HG02798 (cell line): ENCODE measurements around the gene SMG5.

ENCODE experiments used
- ATAC-seq: cut with Tn5 transposase; IDR thresholded peaks from one replicate; pipeline ENCODE4 v1.9.1; 2021; ENCODE audit warnings: mild to moderate bottlenecking; ENCODE audit not compliant: unreplicated experiment, poor library complexity

SMG5 gene

GRCh38 chr1:156246241-156246780 is 36.3 kb downstream of the SMG5 start:
- ATAC-seq = no peak

DNA sequence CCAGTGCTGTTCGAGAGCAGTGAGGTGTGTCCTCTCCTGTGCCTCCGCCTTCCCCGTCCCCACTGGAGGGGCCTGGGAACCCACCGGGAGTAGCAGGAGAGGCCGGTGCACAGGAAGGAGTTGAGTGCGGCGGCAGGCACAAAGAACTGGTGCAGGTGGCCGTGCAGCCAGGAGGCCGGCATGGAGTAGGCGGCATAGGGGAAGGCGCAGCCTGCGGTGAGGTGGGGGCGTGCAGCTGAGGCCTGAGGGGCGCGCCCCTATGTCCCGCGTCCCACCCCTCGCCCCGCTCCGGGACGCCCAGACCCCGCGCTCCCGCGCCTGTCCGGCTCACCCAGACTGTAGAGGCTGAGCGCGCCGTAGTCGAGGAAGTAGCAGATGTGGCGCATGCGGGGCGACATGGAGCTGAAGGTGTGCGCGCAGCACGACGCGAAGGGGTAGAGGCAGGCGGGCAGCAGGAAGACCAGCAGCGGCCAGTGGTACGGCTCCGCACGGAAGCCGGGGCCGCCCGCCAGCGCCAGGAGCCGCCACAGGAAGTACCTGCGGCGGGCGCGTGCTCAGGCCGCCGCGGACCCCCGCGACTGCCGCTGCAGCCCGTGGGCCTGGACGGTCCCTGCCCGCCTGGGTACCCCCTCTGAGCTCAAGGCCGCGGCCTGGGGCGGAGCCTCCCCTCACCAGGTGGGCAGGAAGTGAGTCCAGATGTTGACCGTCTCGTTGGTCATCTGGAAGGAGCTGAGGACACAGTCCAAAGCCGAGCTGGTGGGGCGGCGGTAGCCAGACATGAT is 37.0 kb downstream of the SMG5 start:
- ATAC-seq = no peak

DNA sequence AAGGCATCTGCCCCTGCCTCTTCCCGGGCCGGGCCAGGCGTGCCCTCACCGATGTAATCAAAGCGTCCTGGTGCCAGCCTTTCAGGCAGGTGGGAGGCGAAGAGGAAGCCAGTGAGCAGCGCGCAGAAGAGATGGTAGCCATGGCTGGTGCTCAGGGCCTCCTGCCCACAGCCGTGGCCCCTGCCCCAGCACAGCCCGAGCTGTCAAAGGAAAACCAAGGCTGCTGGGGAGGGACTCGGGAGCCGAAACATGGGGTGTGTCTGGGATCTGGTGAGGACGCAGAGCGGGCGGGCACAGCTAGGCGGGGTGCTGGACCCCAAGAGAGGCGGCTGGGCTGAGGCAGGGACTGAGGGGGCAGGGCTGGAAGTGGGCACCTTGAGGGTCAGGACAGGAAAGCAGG is 37.9 kb downstream of the SMG5 start:
- no peak for ATAC-seq

DNA sequence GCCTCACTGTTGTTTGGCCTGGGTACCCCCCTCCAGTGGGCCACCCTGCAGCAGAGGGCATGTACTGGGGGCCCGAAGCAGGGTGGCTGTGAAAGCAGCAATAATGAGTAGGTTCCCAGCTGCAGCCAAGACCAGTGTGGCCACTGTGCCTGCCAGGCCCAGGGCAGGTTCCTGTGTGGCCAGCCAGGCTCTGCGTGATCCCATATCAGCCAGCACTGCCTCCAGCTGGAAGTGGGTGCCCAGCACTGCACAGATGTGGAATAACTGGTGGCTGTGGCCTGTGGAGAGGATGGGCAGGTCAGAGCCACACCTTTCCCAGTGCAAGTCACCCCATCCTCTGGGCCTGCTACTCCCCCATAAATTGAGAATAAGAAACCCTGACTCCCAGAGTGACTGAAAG is 38.5 kb downstream of the SMG5 start:
- no peak for ATAC-seq

- ATAC-seq = no peak
Observed at GRCh38 chr1:156242738-156243137, 39.9 kb downstream of the SMG5 start.

GRCh38 chr1:156241926-156242325 is 40.7 kb downstream of the SMG5 start, which contains the start of gene BGLAP:
TSS of gene BGLAP (plus strand) at chr1:156242184. CDS start at chr1:156242232, 48 bp downstream.
- no peak for ATAC-seq

DNA sequence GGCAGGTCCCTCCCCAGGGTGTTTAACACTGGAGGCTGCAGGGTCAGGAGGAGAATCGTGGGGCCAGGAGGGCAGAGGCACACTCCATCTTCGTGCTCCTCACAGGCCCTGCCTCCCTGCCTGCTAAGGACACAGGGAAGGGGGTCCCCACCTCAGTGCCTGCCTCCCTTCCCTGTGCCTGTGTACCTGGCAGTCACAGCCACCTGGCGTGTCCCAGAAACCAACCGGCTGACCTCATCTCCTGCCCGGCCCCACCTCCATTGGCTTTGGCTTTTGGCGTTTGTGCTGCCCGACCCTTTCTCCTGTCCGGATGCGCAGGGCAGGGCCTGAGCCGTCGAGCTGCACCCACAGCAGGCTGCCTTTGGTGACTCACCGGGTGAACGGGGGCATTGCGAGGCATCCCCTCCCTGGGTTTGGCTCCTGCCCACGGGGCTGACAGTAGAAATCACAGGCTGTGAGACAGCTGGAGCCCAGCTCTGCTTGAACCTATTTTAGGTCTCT is 41.3 kb downstream of the SMG5 start:
- no peak for ATAC-seq

DNA sequence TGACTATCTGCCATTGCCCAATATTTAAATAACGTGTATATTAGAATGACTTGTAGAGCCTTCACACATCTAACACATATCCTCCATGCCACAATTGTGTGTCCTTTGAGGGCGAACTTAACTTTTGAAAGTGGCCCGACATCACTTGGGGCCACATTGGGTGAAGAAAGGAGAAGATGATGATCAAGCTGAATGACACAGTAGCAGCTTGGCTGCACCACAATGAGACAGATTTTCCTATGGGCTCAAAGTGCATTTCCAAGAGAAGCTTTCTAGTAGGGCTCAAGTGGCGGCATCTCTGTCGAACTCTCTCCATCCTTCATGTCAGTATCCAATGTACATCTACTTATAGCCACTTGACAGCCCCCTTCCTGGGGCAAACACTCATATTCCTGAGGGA is 44.4 kb downstream of the SMG5 start:
- ATAC-seq = no peak

DNA sequence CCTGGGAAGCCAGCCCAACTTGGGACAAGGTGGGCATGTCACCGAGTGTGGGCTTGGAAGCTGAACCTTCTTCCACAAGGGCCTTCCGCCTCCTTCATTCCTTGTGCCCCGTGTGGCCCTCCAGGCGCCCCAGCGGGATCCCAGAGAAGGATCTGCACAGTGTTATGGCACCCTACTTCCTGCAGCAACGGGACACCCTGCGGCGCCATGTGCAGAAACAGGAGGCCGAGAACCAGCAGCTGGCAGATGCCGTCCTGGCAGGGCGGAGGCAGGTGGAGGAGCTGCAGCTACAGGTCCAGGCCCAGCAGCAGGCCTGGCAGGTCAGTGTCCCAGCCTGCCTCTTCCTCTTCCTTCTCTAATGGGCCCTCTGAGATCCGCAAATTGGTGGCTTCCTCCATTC is 46.5 kb downstream of the SMG5 start:
- ATAC-seq = no peak

DNA sequence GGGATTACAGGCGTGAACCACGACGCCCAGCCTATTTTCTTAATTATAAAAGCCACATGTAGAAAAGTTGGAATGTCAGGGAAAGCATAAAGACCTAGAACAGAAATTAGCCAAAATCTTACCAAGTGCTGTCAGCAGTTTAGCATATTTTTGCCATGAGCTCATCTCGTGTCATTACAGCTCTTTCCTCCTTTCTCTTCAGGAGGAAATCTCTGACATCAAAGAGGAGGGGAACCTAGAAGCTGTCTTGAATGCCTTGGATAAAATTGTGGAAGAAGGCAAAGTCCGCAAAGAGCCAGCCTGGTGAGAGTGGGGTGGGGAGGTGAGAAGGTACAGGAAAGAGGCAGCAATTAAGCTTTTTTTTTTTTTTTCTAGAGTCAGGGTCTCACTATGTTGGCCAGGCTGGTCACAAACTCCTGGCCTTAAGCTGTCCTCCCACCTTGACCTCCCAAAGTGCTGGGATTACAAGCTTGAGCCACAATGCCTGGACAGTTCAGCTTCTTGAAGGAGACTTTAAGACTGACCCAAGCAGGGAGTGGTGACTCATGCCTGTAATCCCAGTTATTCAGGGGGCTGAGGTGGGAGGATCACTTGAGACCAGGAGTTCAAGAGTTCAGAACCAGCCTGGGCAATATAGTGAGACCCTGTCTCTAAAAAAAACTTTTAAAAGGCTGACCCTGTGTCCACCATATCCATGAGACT is 49.0 kb downstream of the SMG5 start:
- no peak for ATAC-seq

DNA sequence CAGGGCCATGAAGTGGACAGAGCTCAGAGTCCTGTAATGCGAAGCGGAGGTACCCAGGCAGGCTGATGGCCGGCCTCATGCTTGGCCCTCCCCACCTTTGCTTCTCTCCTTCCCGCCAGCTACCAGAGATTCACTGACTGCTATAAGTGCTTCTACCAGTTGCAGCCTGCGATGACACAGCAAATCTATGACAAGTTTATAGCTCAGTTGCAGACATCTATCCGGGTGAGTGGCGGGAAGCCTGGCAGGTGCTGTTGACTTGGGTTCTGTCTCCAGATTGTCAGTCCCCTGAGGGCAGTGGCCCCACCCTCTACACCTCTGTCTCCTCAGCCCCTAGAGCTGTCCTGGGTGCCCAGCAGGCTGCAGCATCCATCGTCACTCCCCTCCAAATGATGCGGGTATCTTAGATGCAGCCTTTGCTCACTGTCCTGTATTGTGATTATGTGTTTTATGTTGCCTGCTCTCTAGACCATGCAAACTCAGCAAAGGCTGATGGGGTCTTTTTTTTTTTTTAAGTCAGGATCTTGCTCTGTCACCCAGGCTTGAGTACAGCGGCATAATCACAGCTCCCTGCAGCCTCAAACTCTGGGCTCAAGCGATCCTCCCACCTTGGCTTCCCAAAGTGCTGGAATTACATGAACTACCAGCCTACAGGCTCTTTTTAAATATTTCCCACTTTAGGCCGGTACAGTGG is 50.3 kb downstream of the SMG5 start:
- no peak for ATAC-seq

DNA sequence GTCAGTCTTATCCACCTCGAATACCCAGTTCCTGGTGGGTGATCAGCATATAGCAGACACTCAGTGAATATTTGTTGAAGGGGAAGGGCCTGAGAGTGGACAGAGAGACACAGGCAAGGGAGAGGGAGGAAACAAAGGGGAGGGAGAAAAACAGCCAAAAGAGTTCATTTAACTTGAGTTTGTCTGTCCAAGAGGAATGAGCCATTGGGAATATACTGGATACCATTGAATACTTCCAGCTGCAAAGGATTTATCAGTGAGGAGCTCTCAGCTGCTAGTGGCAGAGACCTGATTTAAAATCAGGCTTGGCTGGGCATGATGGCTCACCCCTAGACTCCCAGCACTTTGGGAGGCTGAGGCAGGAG is 52.2 kb downstream of the SMG5 start:
- ATAC-seq = no peak

- no peak for ATAC-seq
Observed at GRCh38 chr1:156229809-156230472, 52.7 kb downstream of the SMG5 start.

- ATAC-seq = no peak
Observed at GRCh38 chr1:156228501-156228900, 54.1 kb downstream of the SMG5 start.

GRCh38 chr1:156226782-156227181 is 55.8 kb downstream of the SMG5 start:
- ATAC-seq = peak; percentile 3

DNA sequence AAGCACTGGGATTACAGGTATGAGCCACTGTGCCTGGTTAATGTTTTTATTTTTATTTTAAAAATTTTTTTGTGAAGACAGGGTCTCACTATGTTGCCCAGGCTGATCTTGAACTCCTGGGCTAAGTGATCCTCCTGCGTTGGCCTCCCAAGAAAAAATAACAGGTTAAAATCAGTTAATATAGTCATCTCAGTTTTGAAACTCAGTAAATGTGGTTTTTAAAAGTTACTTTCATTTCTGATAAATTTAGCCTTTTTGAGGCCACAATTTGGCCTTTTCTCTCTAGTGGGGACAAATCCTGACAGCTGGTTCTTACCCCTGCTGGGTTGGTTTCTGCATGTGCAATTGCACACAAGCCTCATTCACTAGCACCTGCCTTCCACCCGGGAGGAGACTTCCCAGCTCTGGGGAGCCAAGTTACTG is 56.5 kb downstream of the SMG5 start:
- peak; percentile 82 for ATAC-seq

DNA sequence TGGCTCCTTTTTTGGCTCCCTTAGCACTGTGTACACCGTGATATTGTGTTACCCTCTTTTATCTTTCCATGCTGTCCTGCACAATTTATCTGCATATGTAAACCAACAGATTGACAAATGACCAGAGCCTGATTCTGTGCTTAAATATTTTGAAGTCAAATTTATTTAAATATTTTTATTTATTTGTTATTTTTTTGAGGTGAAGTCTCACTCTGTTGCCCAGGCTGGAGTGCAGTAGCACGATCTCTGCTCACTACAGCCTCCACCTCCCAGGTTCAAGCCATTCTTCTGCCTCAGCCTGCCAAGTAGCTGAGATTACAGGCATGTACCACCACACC is 57.0 kb downstream of the SMG5 start:
- ATAC-seq = peak; percentile 6

- no peak for ATAC-seq
Observed at GRCh38 chr1:156221986-156222692, 60.5 kb downstream of the SMG5 start.

DNA sequence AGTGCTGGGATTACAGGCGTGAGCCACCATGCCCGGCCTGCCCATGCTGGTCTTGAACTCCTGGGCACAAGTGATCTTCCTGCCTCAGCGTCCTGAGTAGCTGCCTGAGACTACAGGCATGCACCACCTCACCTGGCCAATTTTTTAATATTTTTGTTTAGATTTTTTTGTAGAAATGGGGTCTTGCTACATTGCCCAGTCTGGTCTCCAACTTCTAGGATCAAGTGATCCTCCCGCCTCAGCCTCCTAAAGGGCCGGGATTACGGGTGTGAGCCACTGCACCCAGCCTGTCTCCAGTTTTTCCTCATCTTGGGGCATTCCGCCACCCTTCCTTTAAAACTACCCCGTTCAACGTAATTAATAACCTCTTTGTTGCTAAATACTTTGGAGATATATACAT is 62.4 kb downstream of the SMG5 start:
- no peak for ATAC-seq

DNA sequence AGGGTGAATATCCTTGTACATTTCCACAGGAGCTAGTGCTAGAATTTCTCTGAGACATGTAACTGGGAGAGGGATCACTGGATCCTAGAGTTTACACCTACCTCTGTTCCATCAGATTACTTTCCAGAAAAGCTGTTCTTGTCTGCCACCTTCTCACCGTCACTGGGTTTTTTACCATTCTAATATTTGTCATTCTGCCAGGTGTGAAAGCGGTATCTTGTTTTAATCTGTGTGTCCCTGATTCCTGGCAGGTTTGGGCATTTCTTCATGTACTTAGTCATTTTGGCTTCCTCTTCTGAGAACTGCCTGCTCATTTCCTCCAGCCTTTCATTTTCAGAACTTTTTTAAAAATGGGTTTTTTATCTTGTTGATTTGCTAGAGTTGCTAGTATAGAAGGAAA is 64.8 kb downstream of the SMG5 start:
- ATAC-seq = no peak
